Suprapubic skin (tissue), 4 donors: ENCODE results near the gene SARS2. TPM values are rescaled to one million over a fixed set of nuclear protein-coding genes. Genes with fewer than 3 reads are reported as not detected.

ENCODE experiments used
- DNase-seq, 2 donors: peaks; one replicate each; pipeline ENCODE4 v3.0.0-alpha.2; 2019; ENCODE audit warnings: low spot score in 2 of 2
- H3K27ac ChIP-seq: fragments of 200-600 bp; sonication (generic); one replicate; pipeline ENCODE4 v1.5.1; 2019
- H3K27me3 ChIP-seq: fragments of 200-600 bp; sonication (generic); one replicate; pipeline ENCODE4 v1.5.1; 2019
- H3K36me3 ChIP-seq: fragments of 200-600 bp; sonication (generic); one replicate; pipeline ENCODE4 v1.5.1; 2019
- H3K4me1 ChIP-seq: fragments of 200-600 bp; sonication (generic); one replicate; pipeline ENCODE4 v1.5.1; 2019
- H3K4me3 ChIP-seq: fragments of 200-600 bp; sonication (generic); one replicate; pipeline ENCODE4 v1.5.1; 2019; ENCODE audit warnings: mild to moderate bottlenecking
- H3K9me3 ChIP-seq: fragments of 200-600 bp; sonication (generic); one replicate; pipeline ENCODE4 v1.5.1; 2019
- EP300 ChIP-seq: sonication (generic); formaldehyde crosslinking; IDR thresholded peaks from one replicate; pipeline ENCODE4 v1.6.1; 2017; ENCODE audit warnings: antibody characterized with exemption
- POLR2A ChIP-seq, 2 donors: fragments of 450-650 bp; IDR thresholded peaks; one replicate each; pipeline ENCODE4 v1.6.1; 2017; ENCODE audit warnings: antibody characterized with exemption in 2 of 2, mild to moderate bottlenecking in 2 of 2, moderate library complexity in 2 of 2
- POLR2AphosphoS5 ChIP-seq, 3 donors: sonication (generic); formaldehyde crosslinking; IDR thresholded peaks; one replicate each; pipeline ENCODE4 v1.6.1; 2017; ENCODE audit warnings: antibody characterized with exemption in 3 of 3
- WGBS: methylation state at CpG from one replicate; pipeline ENCODE4 v1.1.5; 2018; 5-methylcytosine and 5-hydroxymethylcytosine counted together
- total RNA-seq, 4 donors: library from RNA; depleted of rRNA; stranded (reverse); fragments of >200 nt; gene quantifications; one replicate each; pipeline ENCODE4 v1.1.0, GENCODE V29; 2016
- TF ChIP-seq, protein P1 (sequence below), 2 donors: fragments of 200-600 bp in 1 of 2; fragments of 450-650 bp in 1 of 2; sonication (generic) in 1 of 2; IDR thresholded peaks; one replicate each; pipeline ENCODE4 v1.5.1; 2016 to 2019; ENCODE audit warnings: antibody characterized with exemption in 2 of 2, mild to moderate bottlenecking in 1 of 2, moderate library complexity in 1 of 2

The SARS2 gene
- total RNA-seq, 4 donors from 2014 or later = 18.5 to 36.4 (median 29.2) TPM

DNA sequence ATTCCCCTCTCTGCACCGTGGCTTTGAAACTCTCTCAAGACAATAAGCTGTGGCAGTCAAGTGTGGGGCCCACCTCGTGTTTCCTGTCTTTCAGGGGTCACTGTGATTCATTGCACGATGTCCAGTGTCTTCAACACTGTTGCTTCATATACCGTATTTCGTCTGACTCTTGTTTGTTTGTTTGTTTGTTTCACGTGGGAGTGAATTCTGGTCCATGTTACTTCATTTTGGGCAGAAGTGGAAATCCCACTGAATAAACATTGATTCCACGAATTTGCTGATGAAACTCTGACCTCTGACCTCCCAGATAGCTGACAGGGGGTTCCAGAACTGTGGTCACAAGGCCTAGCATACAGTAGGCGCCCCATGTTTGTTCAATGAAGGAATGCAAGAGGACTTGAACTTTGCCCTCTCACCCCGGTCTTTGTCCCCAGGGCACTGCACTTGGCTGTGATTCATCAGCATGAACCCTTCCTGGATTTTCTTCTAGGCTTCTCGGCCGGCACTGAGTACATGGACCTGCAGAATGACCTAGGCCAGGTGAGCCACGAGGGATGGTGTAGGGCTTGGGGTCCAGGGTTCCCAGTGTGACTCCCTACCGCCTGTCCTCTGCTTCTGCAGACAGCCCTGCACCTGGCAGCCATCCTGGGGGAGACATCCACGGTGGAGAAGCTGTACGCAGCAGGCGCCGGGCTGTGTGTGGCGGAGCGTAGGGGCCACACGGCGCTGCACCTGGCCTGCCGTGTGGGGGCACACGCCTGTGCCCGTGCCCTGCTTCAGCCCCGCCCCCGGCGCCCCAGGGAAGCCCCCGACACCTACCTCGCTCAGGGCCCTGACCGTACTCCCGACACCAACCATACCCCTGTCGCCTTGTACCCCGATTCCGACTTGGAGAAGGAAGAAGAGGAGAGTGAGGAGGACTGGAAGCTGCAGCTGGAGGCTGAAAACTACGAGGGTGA, 25.7 kb downstream of the SARS2 start:
- DNase-seq = no peak
- H3K36me3 ChIP-seq = peaks cover 37% of the 10 kb centered on the region
- peaks cover 11% of the 10 kb centered on the region for H3K4me1 ChIP-seq
- no peaks in the 10 kb centered on the region for H3K9me3 ChIP-seq
- H3K27me3 ChIP-seq = no peaks in the 10 kb centered on the region
- no peak overlapping the region for H3K4me3 ChIP-seq
- H3K27ac ChIP-seq = no peak overlapping the region
- 89% methylated on average over 30 of the region's 35 CpGs for WGBS
- no peak for TF ChIP-seq EP300
- no peak for TF ChIP-seq POLR2AphosphoS5 (IDR thresholded peaks at IDR 0.05)

DNA sequence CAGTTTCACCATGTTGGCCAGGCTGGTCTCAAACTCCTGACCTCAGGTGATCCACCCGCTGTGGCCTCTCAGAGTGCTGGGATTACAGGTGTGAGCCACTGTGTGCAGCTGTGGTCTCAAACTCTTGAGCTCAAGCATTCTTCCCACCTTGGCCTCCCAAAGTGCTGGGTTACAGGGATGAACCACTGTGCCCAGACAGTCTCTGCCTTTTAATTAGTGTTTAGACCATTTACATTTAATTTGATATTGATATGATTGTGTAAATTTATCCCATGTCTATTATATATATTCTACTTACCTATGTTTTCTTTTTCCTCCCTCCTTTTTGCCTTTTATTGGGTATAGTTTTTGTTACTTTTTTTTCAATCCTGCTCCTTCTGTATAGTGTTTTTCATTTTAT, 28.9 kb downstream of the SARS2 start:
- Histone ChIP-seq H3K4me3 (no peak overlapping the region), H3K4me1 (peaks cover 31% of the 10 kb centered on the region), H3K27ac (no peak overlapping the region), H3K36me3 (peaks cover 14% of the 10 kb centered on the region), H3K9me3 (no peaks in the 10 kb centered on the region), H3K27me3 (no peaks in the 10 kb centered on the region)
- TF ChIP-seq EP300 = no peak
- TF ChIP-seq, protein P1, sequence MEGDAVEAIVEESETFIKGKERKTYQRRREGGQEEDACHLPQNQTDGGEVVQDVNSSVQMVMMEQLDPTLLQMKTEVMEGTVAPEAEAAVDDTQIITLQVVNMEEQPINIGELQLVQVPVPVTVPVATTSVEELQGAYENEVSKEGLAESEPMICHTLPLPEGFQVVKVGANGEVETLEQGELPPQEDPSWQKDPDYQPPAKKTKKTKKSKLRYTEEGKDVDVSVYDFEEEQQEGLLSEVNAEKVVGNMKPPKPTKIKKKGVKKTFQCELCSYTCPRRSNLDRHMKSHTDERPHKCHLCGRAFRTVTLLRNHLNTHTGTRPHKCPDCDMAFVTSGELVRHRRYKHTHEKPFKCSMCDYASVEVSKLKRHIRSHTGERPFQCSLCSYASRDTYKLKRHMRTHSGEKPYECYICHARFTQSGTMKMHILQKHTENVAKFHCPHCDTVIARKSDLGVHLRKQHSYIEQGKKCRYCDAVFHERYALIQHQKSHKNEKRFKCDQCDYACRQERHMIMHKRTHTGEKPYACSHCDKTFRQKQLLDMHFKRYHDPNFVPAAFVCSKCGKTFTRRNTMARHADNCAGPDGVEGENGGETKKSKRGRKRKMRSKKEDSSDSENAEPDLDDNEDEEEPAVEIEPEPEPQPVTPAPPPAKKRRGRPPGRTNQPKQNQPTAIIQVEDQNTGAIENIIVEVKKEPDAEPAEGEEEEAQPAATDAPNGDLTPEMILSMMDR (IDR thresholded peaks at IDR 0.05) = no peak
- TF ChIP-seq POLR2A (IDR thresholded peaks at IDR 0.05) = no peak
- no peak for TF ChIP-seq POLR2AphosphoS5 (IDR thresholded peaks at IDR 0.05)
- WGBS = 100% methylated on average over 1 of the region's 1 CpG
- no peak for DNase-seq

DNA sequence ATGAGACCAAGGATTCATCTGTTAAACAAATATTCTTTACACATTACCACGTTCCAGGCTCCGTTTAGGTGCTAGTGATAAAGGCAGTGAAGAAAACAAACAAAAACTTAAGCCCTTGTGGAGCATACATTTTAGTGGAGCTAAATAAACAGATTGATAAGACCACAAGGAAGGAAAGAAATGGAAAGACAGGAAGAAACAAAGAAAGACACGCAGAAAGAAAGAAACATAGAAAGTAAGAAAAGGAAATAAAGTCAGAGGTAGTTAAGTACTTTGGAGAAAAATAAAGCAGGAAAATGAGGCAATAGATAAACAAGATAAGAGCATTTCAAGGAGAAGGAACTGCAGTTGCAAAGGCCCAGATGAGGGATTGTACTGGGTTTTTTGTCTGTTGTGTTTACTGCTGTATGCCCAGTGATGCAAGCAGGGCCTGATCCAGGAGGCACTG, 29.8 kb downstream of the SARS2 start:
- H3K27ac ChIP-seq = no peak overlapping the region
- peak overlapping the region; percentile 94 for H3K4me3 ChIP-seq
- 38% methylated on average over 3 of the region's 3 CpGs for WGBS
- peaks cover 35% of the 10 kb centered on the region for H3K4me1 ChIP-seq
- TF ChIP-seq POLR2AphosphoS5 (IDR thresholded peaks at IDR 0.05) (no peak), POLR2A (IDR thresholded peaks at IDR 0.05) (no peak), EP300 (no peak)
- TF ChIP-seq, protein P1 (IDR thresholded peaks at IDR 0.05) = no peak
- DNase-seq = no peak
- no peaks in the 10 kb centered on the region for H3K27me3 ChIP-seq
- H3K36me3 ChIP-seq = peaks cover 11% of the 10 kb centered on the region
- H3K9me3 ChIP-seq = no peaks in the 10 kb centered on the region

DNA sequence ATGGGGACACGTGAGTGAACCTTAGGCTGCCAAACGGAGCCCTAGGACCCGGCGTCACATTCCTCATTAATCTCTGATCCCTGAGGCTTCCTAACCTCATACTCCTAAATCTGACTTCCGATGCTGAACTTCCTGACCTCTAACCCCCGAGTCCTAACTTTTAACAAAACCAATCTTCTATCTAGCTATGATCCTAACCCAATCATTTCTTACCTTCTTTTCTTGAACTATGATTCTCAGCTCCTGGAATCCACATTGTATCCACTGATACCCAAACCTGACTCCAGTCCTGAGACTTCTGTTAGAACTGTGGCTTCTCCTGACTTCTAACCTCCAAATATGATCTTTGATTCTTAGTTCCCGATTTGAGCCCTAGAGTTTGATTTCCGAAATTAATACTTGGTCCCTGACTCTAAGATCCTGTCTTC, 30.3 kb downstream of the SARS2 start:
- Histone ChIP-seq H3K9me3 (no peaks in the 10 kb centered on the region), H3K27ac (peak overlapping the region; percentile 93), H3K4me1 (peaks cover 36% of the 10 kb centered on the region), H3K36me3 (peaks cover 6% of the 10 kb centered on the region), H3K27me3 (no peaks in the 10 kb centered on the region), H3K4me3 (peak overlapping the region; percentile 94)
- DNase-seq = no peak
- no peak for TF ChIP-seq EP300
- TF ChIP-seq, protein P1 (IDR thresholded peaks at IDR 0.05) = no peak
- no peak for TF ChIP-seq POLR2AphosphoS5 (IDR thresholded peaks at IDR 0.05)
- TF ChIP-seq POLR2A (IDR thresholded peaks at IDR 0.05) = no peak
- WGBS = 1% methylated on average over 8 of the region's 8 CpGs

DNA sequence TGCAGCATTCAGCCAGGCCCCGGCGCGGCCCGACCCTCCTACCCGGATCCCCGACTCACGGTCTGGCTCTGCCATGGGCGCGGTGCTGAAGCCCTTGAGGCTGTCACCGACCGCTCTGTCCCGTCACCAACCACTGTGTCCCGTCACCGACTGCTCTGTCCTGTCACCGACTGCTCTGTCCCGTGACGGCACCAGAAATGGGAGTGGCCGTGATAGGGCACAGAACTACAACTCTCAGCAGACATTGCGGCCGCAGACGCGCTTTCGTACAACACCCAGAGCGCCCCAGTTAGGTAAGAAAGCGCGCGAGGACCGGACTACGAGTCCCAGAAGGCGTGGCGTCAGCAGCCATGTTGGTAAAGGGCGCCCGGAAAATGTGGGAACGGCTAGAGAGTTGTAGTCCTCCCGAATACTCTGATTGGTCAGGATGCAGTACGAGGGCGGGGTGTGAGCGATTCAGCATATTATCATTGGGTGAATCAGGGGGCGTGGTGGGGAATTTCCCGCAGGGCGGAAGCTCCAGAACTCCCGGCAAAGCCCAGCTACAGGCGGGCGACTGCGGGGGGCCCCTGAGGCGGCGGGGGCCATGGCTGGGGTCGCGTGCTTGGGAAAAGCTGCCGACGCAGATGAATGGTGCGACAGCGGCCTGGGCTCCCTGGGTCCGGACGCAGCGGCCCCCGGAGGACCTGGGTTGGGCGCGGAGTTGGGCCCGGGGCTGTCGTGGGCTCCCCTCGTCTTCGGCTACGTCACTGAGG, 30.9 kb downstream of the SARS2 start, which contains the start of the genes NFKBIB and SIRT2:
TSS of gene NFKBIB (plus strand) at position 523 of the 755 bp plus-strand sequence. CDS start at position 587, 64 bp downstream.
TSS of gene SIRT2 (minus strand) at position 172 of the 755 bp plus-strand sequence. CDS start at position 75, 97 bp downstream.
- Histone ChIP-seq H3K36me3 (peaks cover under 1% of the 10 kb centered on the region), H3K4me1 (peaks cover 39% of the 10 kb centered on the region)

More for the DNA sequence above, 30.9 kb downstream of the SARS2 start, which contains the start of the genes NFKBIB and SIRT2:
- TF ChIP-seq, protein P1 (IDR thresholded peaks at IDR 0.05) = no peak
- TF ChIP-seq POLR2AphosphoS5 (IDR thresholded peaks at IDR 0.05) (peak in 2 of 3 donors; percentile 55 to 94), POLR2A (IDR thresholded peaks at IDR 0.05) (peak in 1 of 2 donors; percentile 84)
- H3K27me3 ChIP-seq = no peaks in the 10 kb centered on the region
- H3K4me3 ChIP-seq = peak within 1 kb of the TSS; percentile 94
- H3K27ac ChIP-seq = peak within 1 kb of the TSS; percentile 93
- WGBS = under 1% methylated on average over 31 of the region's 64 CpGs
- peak; percentile 100 for DNase-seq
- H3K9me3 ChIP-seq = no peaks in the 10 kb centered on the region
